Right ventricle myocardium inferior (tissue), 1 donor: ENCODE results near the gene LMNB1. TPM values are rescaled to one million over a fixed set of nuclear protein-coding genes. Genes with fewer than 3 reads are reported as not detected.
A peak's percentile ranks its signal among the peaks of the same experiment; 100 is the strongest.
"Not testable (repeated sequence)": the region's sequence is repeated elsewhere in the genome, so short reads cannot be mapped to it uniquely, and the experiment has no call there.

Experiments
- ATAC-seq: fragments of 200-7000 bp; cut with Tn5 transposase; one replicate; pipeline ENCODE4 v1.9.1; 2020; ENCODE audit warnings: mild to moderate bottlenecking, moderate library complexity
- DNase-seq: peaks from one replicate; pipeline ENCODE4 v3.0.0; 2021; ENCODE audit errors: missing footprints
- intact Hi-C: fragments of 100-400 bp; cut with DNase I; formaldehyde crosslinking; loops from one replicate; pipeline ENCODE4 v1.11.0; 2022
- long read RNA-seq: library from polyadenylated mRNA; unstranded; transcript quantifications from one replicate; pipeline ENCODE4 v2.0.0, GENCODE V29; 2021
- total RNA-seq: library from RNA; stranded (reverse); fragmentation: NEBNext Ultra II Directional; extraction: Animal tissue kit (Norgen Biotek cat#: 25700); gene quantifications from one replicate; pipeline ENCODE4 v1.2.1, GENCODE V29; 2021
- donor health status: DM: no; HTN: yes; CAD: no; lungs with severe emphysema.

Gene LMNB1
- total RNA-seq = 3.7 TPM
- long read RNA-seq, partial matches to known transcripts = 0 of 1 reads
- long read RNA-seq, other reads (novel, unspliced or antisense) = 0 of 1 reads

- intact Hi-C loops = loop anchor here (5.0 kb wide), 1 partner anchor 119 kb away; no protein-coding TSS in a partner anchor
- ATAC-seq = peak; percentile 97
- DNase-seq = peak; percentile 98
These were observed at the start of gene LMNB1 for GRCh38 chr5:126776499-126777256. TSS of gene LMNB1 (plus strand) at chr5:126777136. CDS start at chr5:126777509, 373 bp downstream.

- DNase-seq = no peak
- no peak for ATAC-seq
- intact Hi-C loops = no loop called here
These were observed 44.2 kb upstream of the LMNB1 start for GRCh38 chr5:126732716-126733115.

- DNase-seq, ATAC-seq, intact Hi-C loops: not testable (repeated sequence)
These were observed 42.4 kb upstream of the LMNB1 start for GRCh38 chr5:126734573-126734972.

- intact Hi-C loops = no loop called here
- ATAC-seq (no peak), DNase-seq (no peak)
These were observed 40.8 kb upstream of the LMNB1 start for GRCh38 chr5:126736141-126736540.

- intact Hi-C loops = no loop called here
- no peak for DNase-seq
- no peak for ATAC-seq
These were observed 35.6 kb upstream of the LMNB1 start for GRCh38 chr5:126741361-126741760.

GRCh38 chr5:126742425-126742824, 34.5 kb upstream of the LMNB1 start:
- intact Hi-C loops = no loop called here
- no peak for DNase-seq
- ATAC-seq = no peak

GRCh38 chr5:126744836-126745235, 32.1 kb upstream of the LMNB1 start:
- ATAC-seq = no peak
- intact Hi-C loops = no loop called here
- DNase-seq = no peak

- ATAC-seq = no peak
- DNase-seq = no peak
- intact Hi-C loops = no loop called here
These were observed 31.5 kb upstream of the LMNB1 start for GRCh38 chr5:126745259-126745992.

- no peak for ATAC-seq
- DNase-seq = no peak
- intact Hi-C loops = no loop called here
These were observed 30.6 kb upstream of the LMNB1 start for GRCh38 chr5:126746290-126746689.

- intact Hi-C loops = no loop called here
- no peak for DNase-seq
- ATAC-seq = no peak
These were observed 24.7 kb upstream of the LMNB1 start for GRCh38 chr5:126752081-126752785.

- intact Hi-C loops = no loop called here
- ATAC-seq = no peak
- no peak for DNase-seq
These were observed 23.7 kb upstream of the LMNB1 start for GRCh38 chr5:126753227-126753626.

- DNase-seq = no peak
- ATAC-seq = no peak
- intact Hi-C loops = no loop called here
These were observed 22.3 kb upstream of the LMNB1 start for GRCh38 chr5:126754609-126755008.

GRCh38 chr5:126755593-126755992, 21.3 kb upstream of the LMNB1 start:
- no peak for ATAC-seq
- DNase-seq = no peak
- intact Hi-C loops = no loop called here

- intact Hi-C loops = no loop called here
- DNase-seq = no peak
- no peak for ATAC-seq
These were observed 19.1 kb upstream of the LMNB1 start for GRCh38 chr5:126757713-126758357.

- intact Hi-C loops = no loop called here
These were observed 13.6 kb upstream of the LMNB1 start for GRCh38 chr5:126763371-126763770.

GRCh38 chr5:126769703-126770102, 7.2 kb upstream of the LMNB1 start:
- intact Hi-C loops = no loop called here
- ATAC-seq (no peak), DNase-seq (no peak)

More at GRCh38 chr5:126763371-126763770, 13.6 kb upstream of the LMNB1 start:
- DNase-seq = no peak
- ATAC-seq = no peak

GRCh38 chr5:126773536-126773935, 3.4 kb upstream of the LMNB1 start:
- intact Hi-C loops, ATAC-seq, DNase-seq: not testable (repeated sequence)

GRCh38 chr5:126774595-126774994, 2.3 kb upstream of the LMNB1 start:
- intact Hi-C loops, ATAC-seq: not testable (repeated sequence)
- peak; percentile 15 for DNase-seq
